HG03066 (cell line): ENCODE measurements around the gene PAXIP1.

Experiments used
- ATAC-seq: cut with Tn5 transposase; IDR thresholded peaks from one replicate; pipeline ENCODE4 v1.9.1; 2021; ENCODE audit warnings: low read depth; ENCODE audit not compliant: unreplicated experiment

Gene PAXIP1

GRCh38 chr7:154997840-154998370, 5.0 kb downstream of the PAXIP1 start:
- ATAC-seq, result no peak

- ATAC-seq, result no peak
These were observed 6.2 kb downstream of the PAXIP1 start for GRCh38 chr7:154996756-154997155.

- ATAC-seq, result no peak
These were observed 6.8 kb downstream of the PAXIP1 start for GRCh38 chr7:154996101-154996500.

- no peak for ATAC-seq
These were observed 7.9 kb downstream of the PAXIP1 start for GRCh38 chr7:154994996-154995395.

GRCh38 chr7:154990964-154991540, 11.9 kb downstream of the PAXIP1 start:
- no peak for ATAC-seq

GRCh38 chr7:154987571-154987970, 15.4 kb downstream of the PAXIP1 start:
- no peak for ATAC-seq

- no peak for ATAC-seq
These were observed 16.6 kb downstream of the PAXIP1 start for GRCh38 chr7:154986200-154986945.

GRCh38 chr7:154985230-154985629, 17.7 kb downstream of the PAXIP1 start:
- ATAC-seq, result no peak

GRCh38 chr7:154984601-154985188, 18.2 kb downstream of the PAXIP1 start:
- ATAC-seq, result no peak

- no peak for ATAC-seq
These were observed 24.9 kb downstream of the PAXIP1 start for GRCh38 chr7:154978017-154978416.

GRCh38 chr7:154977250-154977649, 25.7 kb downstream of the PAXIP1 start:
- ATAC-seq, result no peak

GRCh38 chr7:154976844-154977243, 26.1 kb downstream of the PAXIP1 start:
- no peak for ATAC-seq

- no peak for ATAC-seq
These were observed 26.9 kb downstream of the PAXIP1 start for GRCh38 chr7:154975984-154976383.

- no peak for ATAC-seq
These were observed 29.5 kb downstream of the PAXIP1 start for GRCh38 chr7:154973381-154973780.

- no peak for ATAC-seq
These were observed 34.5 kb downstream of the PAXIP1 start for GRCh38 chr7:154968336-154969001.

GRCh38 chr7:154967401-154967955, 35.4 kb downstream of the PAXIP1 start:
- no peak for ATAC-seq

- no peak for ATAC-seq
These were observed 37.9 kb downstream of the PAXIP1 start for GRCh38 chr7:154965014-154965413.

- no peak for ATAC-seq
These were observed 42.7 kb downstream of the PAXIP1 start for GRCh38 chr7:154960063-154960790.

GRCh38 chr7:154956427-154956826, 46.5 kb downstream of the PAXIP1 start:
- no peak for ATAC-seq

GRCh38 chr7:154953006-154953684, 49.8 kb downstream of the PAXIP1 start:
- no peak for ATAC-seq
